Limb (tissue), 2 donors: Measurements from ENCODE around the gene KIF5A.
A peak's percentile ranks its signal among the peaks of the same experiment; 100 is the strongest.

ENCODE experiments used
- DNase-seq, 2 donors: peaks; one replicate each; pipeline ENCODE4 v3.0.0-alpha.2; 2016; ENCODE audit errors: extremely low spot score in 2 of 2

KIF5A gene

DNA sequence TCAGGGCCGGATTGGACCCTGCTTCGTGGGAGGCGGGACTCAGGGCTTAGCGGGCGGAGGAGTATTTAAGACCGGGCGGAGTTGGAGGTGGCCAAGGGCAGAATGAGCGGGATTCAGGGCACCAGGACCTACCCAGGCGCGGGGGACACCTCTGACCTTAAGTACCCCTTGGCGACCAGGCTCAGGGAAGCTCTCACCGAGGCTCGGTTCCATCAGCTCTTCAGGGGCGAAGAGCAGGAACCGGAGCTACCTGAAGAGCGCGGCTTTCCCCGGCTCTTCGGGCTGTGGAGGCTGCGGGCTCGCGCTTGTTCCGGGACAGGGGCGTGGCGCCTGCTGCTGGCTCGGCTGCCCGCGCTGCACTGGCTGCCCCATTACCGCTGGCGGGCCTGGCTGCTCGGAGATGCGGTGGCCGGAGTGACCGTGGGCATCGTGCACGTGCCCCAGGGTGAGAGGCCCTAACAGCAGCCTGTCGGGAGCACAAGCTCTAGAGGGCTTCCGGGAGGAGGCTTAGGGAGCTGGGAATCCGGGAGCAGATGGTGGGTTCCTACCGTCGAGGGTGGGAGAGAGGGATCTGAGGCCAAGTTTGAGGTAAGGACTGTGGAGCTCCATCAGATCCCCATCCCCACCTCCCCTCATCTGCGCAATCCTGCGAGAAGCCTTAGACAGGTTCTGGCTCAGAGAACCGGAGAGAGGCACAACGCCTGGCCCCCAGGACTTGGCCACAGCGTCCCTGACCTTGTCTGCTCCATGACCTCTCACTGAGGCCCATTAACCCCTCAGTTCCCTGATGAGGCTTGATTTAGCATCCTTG, 69.8 kb downstream of the KIF5A start:
- DNase-seq = no peak

- no peak for DNase-seq
Measured at GRCh38 chr12:57620245-57620935, 70.5 kb downstream of the KIF5A start.

DNA sequence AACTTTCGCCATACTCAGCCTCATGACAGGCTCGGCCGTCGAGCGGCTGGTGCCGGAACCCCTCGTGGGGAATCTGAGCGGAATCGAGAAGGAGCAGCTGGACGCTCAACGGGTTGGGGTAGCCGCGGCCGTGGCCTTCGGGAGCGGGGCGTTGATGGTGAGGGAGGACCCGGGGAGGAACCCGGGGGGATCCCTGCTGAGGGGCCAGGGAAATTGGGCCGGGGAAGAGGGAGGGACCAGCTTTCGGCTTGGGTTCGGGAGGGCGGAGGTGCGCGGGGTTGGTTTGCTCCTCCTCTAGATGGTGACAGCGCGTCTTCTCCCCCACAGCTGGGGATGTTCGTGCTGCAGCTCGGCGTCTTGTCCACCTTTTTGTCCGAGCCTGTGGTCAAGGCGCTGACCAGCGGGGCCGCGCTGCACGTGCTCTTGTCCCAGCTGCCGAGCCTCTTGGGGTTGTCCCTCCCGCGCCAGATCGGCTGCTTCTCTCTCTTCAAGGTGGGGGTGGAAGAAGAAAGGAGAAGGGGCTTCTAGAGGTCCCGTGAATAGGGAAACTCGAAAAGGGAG, 71.2 kb downstream of the KIF5A start:
- DNase-seq = no peak

DNA sequence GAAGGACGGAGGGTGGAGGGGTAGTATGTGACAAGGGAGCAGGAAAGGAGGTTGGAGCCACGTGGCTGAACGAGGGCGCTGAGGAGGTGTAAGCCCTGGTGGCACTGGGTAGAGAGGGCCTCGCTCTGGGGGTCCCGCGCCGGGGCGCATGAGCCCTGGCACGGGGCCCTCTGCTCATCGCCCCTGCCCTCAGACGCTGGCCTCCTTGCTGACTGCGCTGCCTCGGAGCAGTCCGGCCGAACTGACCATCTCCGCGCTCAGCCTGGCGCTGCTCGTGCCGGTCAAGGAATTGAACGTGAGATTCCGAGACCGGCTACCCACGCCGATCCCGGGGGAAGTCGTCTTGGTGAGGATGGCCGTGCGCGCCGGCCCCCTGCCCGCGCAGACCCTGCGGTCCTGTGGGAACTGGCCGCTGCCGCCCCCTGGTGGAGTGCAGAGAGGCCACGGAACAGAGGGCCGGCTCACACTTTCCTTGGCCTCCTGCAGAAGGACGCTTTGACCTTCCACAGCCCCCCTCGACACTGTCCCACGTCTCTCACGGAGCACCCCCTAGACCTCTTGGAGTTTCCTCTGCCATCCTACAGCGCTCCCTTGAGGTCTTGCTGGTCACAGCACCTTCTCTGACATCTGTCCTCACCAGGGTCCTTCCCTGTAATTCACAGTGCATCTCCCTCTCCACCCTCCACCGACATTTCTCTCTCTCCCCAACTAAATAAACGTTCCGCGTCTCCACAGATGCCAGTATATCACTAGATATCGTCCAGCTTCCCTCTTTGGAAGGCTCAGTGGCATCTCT, 71.9 kb downstream of the KIF5A start:
- DNase-seq = peak; percentile 23 to 85

GRCh38 chr12:57622293-57623245, 72.7 kb downstream of the KIF5A start:
- DNase-seq = no peak

DNA sequence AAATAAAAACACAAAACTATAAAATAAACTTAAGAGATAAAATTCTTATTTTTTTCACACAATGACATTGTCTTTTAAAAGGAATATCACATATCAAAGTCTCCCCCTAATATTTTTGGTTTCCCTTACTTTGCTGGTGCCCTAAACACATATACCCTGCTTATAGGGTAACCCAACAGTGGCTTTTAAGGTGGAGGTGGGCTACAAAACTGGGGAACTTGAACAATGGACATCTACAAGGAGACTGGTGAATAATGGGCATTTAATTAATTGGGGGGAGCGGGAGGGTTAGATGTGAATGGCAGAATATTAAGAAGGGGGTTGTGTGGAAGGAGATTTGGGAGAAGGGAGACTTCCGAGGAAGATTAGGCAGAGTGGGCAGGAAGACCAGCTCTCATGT, 73.5 kb downstream of the KIF5A start:
- no peak for DNase-seq

GRCh38 chr12:57623811-57624390, 74.1 kb downstream of the KIF5A start:
- no peak for DNase-seq

DNA sequence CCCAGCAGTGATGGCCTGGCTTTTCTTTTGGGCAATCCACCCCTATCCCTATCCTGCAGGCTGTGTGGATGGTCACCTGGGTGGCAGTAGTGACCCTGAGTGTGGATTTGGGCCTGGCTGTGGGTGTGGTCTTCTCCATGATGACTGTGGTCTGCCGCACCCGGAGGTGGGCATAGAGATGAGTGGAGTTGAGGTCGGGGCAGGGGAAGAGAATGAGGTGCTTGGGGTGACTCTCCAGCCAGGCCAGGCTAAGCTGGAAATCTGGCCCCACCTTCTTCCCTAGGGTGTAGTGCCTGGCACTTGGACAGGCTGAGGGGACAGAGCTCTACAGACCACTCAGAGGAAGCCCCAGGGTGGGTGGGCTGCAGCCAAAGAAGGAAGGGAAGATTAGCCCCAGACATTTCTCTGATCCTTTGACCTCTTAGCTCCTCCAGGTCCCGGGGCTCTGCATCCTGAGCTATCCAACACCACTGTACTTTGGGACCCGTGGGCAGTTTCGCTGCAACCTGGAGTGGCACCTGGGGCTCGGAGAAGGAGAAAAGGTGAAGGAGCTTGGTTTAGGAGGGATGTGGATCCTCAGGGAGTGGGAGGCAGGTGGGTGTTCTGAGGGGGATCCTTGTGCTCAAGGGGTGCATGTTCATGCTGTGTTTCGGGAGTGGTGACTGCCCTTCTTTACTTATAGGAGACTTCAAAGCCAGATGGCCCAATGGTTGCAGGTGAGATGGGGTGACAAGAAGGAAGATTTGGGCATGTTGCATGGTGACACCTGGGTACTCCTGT, 74.8 kb downstream of the KIF5A start:
- DNase-seq = no peak

- DNase-seq = no peak
Measured at GRCh38 chr12:57625261-57626032, 75.6 kb downstream of the KIF5A start.

GRCh38 chr12:57626111-57626920, 76.5 kb downstream of the KIF5A start:
- peak in 1 of 2 donors; percentile 26 for DNase-seq

GRCh38 chr12:57626921-57627445, 77.1 kb downstream of the KIF5A start:
- DNase-seq = peak in 1 of 2 donors; percentile 21

DNA sequence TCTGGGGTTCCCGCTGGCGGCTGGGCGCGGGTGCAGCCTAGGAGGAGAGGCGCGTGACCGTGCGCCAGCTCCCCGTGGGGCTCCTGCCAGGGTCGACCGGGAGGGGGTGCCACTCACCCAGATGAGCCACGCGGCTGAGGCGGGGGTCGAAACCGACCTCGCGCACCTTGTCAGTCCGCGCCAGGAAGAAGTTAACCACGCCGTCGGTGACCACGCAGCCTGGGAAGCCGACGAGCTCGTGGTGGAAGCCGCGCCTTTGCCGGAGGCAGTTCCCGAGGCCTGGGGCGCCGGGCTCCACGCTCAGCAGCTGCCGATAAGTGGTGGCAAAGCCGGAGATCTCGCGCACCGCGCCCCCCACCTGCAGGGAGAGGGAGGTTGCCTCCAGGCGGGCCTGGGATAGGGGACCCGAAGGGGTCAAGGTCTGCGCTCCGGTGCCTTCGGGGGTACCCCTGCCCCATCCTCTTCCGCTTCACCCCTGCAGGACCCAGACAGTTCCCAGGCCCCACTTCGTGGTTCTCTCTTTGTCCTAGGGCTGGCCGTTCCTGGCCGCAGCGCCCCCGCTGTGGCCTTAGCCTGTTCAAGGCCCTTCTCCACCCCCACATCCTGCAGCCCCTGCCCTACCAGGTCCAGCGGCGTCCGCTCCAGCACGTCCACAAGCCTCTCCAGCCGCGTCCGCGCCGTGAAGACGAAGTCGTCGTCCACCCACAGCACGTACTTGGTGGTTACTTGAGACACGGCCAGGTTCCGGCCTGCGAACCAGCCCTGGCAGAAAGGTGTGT, 77.8 kb downstream of the KIF5A start:
- peak in 1 of 2 donors; percentile 41 for DNase-seq

GRCh38 chr12:57628280-57629191, 78.7 kb downstream of the KIF5A start:
- DNase-seq = peak in 1 of 2 donors; percentile 24

- DNase-seq = peak in 1 of 2 donors; percentile 30
Measured at GRCh38 chr12:57629897-57630471, 80.1 kb downstream of the KIF5A start.

GRCh38 chr12:57630891-57631433, 81.1 kb downstream of the KIF5A start:
- DNase-seq = peak in 1 of 2 donors; percentile 27
